Kidney epithelial cell (primary cell): Measurements from ENCODE around the gene ATP2A1. TPM values are rescaled to one million over a fixed set of nuclear protein-coding genes. Genes with fewer than 3 reads are reported as not detected.

Experiments used
- DNase-seq: peaks from one replicate; pipeline ENCODE4 v3.0.0-alpha.2; 2010; ENCODE audit warnings: low read depth
- H3K27me3 ChIP-seq: 2 replicates; pipeline ENCODE4 v1.6.0; 2011; ENCODE audit warnings: low read length; ENCODE audit not compliant: control insufficient read depth, insufficient read depth
- H3K36me3 ChIP-seq: 2 replicates; pipeline ENCODE4 v1.5.1; 2011; ENCODE audit warnings: low read length; ENCODE audit not compliant: control insufficient read depth, insufficient read depth
- H3K4me3 ChIP-seq: 2 replicates; pipeline ENCODE4 v1.5.1; 2011; ENCODE audit warnings: low read depth, mild to moderate bottlenecking, control low read depth, low read length
- CTCF ChIP-seq: IDR thresholded peaks from 2 replicates; pipeline ENCODE4 v1.5.1; 2011; ENCODE audit warnings: mild to moderate bottlenecking, moderate library complexity, low read length, control low read depth, inconsistent platforms; ENCODE audit not compliant: insufficient read depth, poor library complexity, severe bottlenecking
- total RNA-seq: library from RNA; depleted of rRNA; stranded (reverse); fragments of >200 nt; gene quantifications from 2 replicates; pipeline ENCODE4 v1.2.3, GENCODE V29; 2015

ATP2A1 gene
- total RNA-seq, 1 donor from 2014 or later = 0.17 TPM

DNA sequence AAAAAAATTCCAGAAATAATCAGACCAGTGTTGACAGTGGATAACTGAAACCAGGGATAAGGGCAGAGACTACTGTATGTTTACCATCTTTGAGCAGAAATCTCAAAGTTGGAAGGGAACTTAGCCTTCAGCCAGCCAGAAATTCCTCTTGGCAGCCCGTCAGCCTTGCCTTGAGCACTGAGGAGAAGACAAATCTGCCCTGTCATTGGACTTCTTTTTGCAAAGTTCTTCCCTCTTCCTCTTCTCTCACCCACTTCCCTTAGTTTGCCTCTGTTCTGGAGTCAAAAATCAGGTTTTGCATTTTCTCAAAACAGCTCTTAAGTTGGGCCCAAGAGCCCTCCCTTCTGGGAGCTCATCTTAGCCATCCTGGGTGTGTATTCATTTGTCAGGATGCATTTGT, 38.4 kb upstream of the ATP2A1 start:
- Histone ChIP-seq H3K36me3 (peaks cover 4% of the 10 kb centered on the region), H3K4me3 (no peak overlapping the region), H3K27me3 (no peaks in the 10 kb centered on the region)
- TF ChIP-seq CTCF = no peak
- no peak for DNase-seq

GRCh38 chr16:28842696-28843095, 35.6 kb upstream of the ATP2A1 start:
- DNase-seq = no peak
- H3K4me3 ChIP-seq = no peak overlapping the region
- no peak for TF ChIP-seq CTCF
- no peaks in the 10 kb centered on the region for H3K27me3 ChIP-seq
- peaks cover 2% of the 10 kb centered on the region for H3K36me3 ChIP-seq

DNA sequence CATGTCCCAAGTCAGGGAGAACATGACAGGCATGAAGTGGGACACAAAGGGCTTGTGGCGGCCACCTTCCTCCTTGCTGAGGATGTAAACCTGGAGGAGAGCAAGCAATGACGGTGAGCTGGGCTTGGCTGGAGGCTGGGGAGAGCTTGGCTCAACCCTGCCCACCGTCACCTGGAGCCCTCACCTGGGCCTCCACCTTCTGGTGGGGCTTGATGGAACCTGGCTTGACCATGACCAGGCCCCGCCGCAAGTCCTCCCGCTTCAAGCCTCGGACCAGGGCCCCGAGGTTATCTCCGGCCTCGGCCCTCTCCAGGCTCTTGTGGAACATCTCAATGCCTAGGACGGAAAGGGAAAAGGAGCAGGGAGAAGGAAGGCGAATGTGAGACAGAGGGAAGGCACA, 34.5 kb upstream of the ATP2A1 start:
- Histone ChIP-seq H3K4me3 (no peak overlapping the region), H3K36me3 (peaks cover 2% of the 10 kb centered on the region), H3K27me3 (no peaks in the 10 kb centered on the region)
- no peak for TF ChIP-seq CTCF
- DNase-seq = no peak

DNA sequence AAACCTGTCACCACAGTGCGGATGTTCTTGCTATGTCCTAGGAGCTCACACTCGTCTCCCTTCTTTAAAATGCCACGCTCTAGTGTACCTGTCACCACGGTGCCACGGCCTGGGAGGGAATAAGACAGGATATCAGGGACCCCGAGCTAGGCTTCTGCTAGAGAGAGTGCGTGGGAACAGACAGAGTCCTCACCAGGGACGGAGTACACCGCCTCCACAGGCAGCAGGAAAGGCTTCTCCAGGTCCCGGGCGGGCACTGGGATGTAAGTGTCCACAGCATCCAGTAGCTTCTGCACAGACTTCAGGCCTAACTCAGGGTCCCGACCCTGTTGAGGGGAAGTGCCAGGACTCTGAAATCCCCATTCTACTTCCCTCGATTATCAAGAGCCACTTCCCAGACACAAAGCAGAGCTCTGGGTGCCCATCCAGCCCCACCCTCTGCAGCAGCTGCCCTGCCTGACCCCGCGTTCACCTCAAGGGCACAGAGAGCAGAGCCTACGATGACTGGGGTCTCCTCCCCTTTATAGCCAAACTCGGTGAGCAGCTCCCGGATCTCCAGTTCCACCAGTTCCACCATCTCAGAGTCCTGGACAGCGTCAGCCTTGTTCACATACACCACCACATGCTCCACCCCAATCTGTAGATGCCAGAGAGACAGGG, 33.9 kb upstream of the ATP2A1 start:
- H3K4me3 ChIP-seq = no peak overlapping the region
- no peak for DNase-seq

GRCh38 chr16:28845293-28845692, 33.0 kb upstream of the ATP2A1 start:
- peaks cover 2% of the 10 kb centered on the region for H3K36me3 ChIP-seq
- TF ChIP-seq CTCF = no peak
- peak overlapping the region; percentile 97 for H3K4me3 ChIP-seq
- H3K27me3 ChIP-seq = no peaks in the 10 kb centered on the region
- no peak for DNase-seq

More for the DNA sequence above, 33.9 kb upstream of the ATP2A1 start:
- TF ChIP-seq CTCF = no peak
- H3K27me3 ChIP-seq = no peaks in the 10 kb centered on the region
- peaks cover 2% of the 10 kb centered on the region for H3K36me3 ChIP-seq

- no peak for TF ChIP-seq CTCF
- Histone ChIP-seq H3K4me3 (peak overlapping the region; percentile 97), H3K36me3 (peaks cover 2% of the 10 kb centered on the region), H3K27me3 (no peaks in the 10 kb centered on the region)
- DNase-seq = no peak
Observed at GRCh38 chr16:28845761-28846079, 32.6 kb upstream of the ATP2A1 start.
